GM21381 (cell line): ENCODE results near the gene KDM1B.
"Not testable (repeated sequence)": the region's sequence is repeated elsewhere in the genome, so short reads cannot be mapped to it uniquely, and the experiment has no call there.

ENCODE experiments used
- ATAC-seq: cut with Tn5 transposase; IDR thresholded peaks from one replicate; pipeline ENCODE4 v1.9.1; 2021; ENCODE audit warnings: mild to moderate bottlenecking, moderate library complexity; ENCODE audit not compliant: unreplicated experiment

KDM1B gene

DNA sequence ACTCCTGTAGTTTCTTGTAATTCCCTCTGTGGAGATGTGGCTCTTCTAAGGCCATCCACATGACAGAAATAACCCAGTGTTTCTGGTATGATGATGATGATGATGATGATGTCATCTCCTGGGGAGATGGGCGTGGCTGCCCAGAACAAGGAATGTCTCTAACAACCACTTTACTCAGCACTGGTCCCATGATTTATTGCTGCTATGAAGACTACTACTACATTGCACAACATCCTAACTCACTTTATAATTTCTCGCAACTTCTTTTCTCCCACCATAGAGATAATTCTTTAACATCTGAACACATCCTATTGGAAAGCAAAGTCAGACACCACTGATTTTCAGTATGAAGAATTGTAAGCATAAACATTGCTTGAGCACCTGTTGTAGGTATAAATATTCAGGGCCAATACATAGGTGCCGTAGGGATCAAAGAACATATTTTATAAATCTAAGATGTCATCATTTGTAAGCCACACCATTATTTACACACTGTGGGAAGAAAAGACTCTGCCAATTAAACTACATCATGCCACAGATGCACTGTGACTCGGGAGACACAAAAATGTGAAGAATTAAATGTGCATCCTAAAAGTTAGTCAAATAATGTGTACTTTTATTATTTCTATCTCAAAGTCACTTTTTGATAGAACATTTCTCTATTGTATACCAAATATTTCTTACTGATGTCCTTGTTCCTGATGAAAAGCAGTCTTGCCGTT is 6.8 kb upstream of the KDM1B start:
- no peak for ATAC-seq

DNA sequence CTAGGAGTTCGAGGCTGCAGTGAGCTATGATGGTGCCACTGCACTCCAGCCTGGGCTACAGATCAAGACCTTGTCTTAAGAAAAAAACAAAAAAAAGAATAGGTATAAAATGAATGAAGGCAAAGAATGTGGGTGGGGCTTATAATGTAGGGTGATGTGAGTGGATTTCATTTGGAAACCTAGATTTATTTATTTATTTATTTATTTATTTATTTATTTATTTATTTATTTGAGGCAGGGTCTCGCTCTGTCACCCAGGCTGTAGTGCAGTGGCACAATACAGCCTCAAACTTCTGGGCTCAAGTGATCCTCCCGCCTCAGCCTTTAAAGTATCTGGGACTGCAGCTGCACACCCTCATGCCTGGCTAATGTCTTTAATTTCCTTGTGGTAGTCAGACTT is 3.8 kb upstream of the KDM1B start:
- not testable (repeated sequence) for ATAC-seq

DNA sequence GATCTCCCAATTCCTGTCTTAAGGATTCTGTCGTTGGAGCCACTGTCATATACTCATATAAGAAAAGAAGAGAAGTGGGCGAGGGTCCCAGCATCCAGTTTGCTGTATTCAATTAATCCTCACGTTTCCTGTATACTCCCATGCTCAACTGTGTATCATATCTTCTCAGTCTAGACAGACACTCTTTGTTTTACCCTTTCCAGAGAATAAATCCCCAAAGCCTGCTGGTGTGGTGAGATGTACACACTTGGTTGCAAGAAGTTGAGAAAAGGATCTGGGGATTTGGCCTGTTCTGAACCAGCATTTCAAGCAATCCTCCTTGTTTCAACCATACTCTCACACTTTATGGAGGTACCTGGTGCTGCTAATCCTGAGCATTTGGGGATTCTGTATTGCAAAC is 3.4 kb upstream of the KDM1B start:
- no peak for ATAC-seq

DNA sequence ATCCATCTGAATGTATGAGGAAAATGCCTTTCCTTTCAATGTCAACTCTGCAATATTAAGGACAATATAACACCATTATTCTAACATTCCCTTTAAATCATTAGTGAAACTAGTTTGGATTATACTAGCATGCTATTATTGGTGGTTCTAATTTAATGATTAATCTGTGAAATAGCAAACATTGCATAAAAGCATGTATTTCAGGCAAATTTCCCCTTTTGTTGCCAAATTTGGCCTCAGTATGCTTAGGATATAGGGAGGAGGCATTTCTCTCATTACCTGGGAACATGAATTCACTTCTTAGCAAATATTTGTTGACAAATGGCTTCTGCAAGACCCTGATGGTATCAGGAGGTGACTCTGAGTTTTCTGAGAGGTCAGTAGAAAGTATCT is 1.9 kb upstream of the KDM1B start:
- no peak for ATAC-seq

DNA sequence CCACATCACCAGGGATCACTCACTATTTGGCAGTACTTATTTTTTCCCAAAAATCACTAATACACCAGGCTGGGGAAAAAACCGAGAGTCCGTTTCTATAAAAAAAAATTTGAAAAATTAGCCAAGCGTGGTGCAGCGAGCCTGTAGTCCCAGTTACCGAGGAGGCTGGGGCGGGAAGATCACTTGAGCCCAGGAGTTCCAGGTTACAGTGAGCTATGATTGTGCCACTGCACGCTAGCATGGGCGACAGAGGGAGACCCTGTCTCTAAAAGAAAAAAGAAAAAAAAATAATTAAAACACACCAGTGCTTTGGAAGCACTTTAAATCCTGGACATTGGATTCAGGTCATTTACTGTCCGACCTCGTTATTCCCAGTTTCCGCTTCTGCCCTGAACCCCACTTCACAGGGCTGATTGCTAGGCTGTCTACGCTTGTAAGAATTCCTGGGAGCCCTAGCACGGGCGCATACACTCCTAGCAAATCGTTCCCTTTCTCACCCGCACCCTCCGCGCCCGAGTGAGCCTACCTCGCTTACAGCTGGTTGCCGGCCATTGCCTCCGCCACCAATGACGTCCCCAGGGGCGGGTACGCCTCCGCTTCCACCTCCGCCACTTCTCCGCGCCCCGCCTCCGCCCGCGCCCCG is 594 bp upstream of the KDM1B start, which contains the start of gene TPMT:
Gene TPMT, minus strand, starts transcription at position 571 of the 643 bp plus-strand sequence. CDS start 5,950 bp downstream, outside the sequence.
- ATAC-seq: peak; percentile 49

DNA sequence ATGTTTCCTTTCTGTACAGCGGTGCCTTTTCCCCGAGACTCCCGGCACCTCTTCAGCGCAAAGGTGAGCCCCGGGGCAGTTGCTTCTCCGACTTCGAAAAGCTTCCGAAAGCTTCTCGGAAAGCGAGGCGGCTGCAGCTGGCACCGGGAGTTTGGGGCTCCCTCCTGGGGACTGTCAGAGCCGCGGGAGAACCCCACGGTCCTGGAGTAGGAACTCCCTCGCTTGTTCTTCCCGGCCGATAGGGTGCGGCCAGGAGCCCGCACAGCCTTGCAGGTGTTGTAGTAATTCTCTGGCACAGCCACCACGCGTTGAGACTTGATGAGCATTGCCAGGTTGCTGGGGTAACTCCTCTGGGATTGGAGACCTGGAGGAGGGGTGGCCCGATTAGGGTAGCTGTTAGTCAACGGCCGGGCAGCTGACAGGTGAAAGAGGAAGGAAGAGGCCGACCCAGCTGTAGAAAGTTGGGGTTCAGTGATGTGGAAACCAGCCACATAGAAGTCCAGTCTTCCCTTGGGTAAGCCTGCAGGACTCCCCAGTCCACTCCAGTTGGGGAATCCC is 721 bp downstream of the KDM1B start:
- peak; percentile 38 for ATAC-seq

DNA sequence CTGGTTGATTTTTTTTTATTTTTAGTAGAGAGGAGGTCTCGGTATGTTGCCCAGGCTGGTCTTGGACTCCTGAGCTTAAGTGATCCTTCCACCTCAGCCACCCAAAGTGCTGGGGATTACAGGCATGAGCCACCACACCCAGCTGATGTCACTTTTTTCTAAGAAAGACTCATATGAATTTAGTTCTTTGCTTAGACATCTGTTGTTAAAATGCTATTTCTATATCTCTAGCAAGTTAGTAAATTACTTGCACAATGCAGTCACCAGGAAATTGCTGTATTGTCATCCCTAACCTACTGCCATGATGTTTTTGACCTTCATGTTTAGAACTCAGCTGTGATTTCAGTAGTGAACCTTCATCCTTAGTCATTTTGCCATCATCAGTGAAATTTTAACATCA is 5.7 kb downstream of the KDM1B start:
- ATAC-seq: no peak

DNA sequence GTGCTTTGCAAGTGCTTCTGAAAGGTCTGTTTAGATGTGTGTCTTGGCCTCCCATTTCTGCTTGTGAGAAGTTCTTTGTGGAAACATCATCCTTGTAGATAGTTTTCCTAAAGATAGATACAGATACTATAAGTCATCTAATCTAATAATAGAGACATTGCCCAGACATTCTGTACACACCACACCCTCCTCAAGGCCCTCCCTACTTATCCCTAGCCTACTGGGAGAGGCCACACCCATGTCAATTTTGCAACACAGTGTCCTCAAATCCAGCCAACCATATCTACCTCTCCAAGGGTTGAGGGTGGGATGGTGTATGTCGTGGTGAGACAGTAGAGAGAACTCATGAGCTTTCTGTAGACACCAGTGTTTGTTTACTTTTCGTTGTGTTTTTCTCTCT is 6.2 kb downstream of the KDM1B start:
- ATAC-seq: no peak

DNA sequence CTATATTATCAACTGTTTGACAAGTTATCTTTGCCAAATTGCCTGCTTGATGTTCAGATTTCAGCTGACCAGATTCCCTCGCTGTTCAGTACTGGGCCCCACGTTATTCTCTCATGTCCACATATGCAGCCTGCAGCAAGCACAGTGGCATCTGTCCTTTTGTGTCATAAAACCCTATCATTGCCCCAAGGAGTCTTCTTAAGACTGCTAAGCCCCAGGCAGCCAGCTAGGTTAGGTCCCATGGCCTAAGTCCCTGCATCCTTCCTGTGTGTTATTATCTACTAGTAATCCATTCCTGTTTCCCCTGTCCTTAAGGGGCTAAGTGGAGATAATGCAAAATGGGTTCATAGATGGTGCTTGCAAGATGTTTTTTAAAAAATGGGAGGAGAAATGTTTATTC is 7.2 kb downstream of the KDM1B start:
- ATAC-seq: no peak

DNA sequence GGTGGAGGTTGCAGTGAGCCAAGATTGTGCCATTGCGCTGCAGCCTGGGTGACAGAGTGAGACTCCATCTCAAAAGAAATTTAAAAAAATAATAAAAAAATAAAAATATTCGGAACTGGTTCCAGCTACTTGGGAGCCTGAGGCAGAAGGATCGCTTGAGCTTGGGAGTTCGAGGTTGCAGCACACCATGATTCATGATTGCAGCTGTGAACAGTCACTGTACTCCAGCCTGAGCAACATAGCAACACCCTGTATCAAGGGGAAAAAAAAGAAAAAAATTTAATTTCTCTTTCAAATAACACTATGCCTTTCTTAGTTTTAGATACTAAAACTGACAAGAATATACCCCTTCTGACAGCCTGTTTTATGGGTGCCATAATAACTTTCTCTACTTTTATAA is 10.5 kb downstream of the KDM1B start:
- no peak for ATAC-seq

DNA sequence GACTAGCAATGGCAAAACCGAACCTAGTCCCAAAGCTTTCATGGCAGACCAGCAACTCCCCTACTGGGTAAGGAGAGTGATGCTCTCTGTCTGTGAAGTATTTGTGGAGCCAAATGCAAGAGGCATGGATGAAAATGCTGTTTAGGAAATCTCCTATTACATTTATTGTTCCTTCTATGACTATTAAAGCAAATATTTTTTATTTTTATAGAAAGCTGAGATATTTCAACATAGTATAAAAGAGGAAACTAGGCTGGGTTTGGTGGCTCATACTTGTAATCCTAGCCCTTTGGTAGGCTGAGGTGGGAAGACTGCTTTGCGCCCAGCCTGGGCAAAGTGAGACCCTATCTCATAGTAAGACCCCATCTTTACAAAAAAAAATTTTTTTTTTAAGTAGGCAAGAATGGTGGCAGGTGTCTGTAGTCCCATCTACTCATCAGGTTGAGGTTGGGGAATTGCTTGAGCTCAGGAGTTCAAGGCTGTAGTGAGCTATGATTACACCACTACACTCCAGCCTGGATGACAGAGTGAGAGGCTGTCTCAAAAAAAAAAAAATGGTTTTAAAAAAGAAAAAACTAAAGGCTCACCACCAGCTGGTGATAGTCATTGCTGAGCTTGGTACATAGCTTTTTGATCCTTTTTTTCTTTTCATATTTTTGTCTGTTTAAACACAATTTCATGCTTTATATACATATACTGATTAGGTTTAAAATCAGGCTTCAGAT is 11.3 kb downstream of the KDM1B start:
- no peak for ATAC-seq

DNA sequence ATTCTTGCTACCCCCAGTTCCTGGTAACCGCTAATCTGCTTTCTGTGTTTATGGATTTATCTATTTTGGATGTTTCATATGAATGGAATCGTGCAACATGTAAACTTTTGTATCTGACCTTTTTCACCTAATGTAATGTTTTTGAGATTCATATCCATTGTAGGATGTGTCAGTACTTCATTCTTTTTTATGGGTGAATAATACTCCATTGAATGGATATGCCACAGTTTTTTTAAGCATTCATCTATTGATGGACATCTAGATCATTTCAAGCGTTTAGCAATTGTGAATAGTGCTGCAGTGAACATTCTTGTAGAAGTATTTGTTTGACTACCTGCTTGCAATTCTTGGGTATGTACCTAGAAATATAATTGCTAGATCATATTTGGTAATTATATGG is 13.0 kb downstream of the KDM1B start:
- no peak for ATAC-seq

DNA sequence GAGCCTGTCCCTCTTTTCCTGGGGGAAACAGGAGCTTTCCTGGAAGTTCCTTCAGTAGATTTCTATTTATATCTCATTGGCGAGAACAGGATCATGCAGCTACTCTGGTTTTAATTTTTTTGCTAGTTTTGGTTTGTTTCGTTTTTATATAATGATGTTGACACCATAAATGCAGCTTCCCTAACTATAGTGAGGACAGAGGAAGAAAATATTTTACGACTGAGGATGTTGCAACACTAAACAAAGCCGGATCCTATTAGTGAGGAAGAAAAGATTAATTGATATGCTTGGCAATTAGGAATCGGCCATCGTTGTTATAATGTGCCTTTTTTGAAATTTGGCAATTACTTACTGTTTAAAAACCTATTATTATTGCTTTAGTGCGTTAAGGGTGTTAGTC is 16.6 kb downstream of the KDM1B start:
- no peak for ATAC-seq

DNA sequence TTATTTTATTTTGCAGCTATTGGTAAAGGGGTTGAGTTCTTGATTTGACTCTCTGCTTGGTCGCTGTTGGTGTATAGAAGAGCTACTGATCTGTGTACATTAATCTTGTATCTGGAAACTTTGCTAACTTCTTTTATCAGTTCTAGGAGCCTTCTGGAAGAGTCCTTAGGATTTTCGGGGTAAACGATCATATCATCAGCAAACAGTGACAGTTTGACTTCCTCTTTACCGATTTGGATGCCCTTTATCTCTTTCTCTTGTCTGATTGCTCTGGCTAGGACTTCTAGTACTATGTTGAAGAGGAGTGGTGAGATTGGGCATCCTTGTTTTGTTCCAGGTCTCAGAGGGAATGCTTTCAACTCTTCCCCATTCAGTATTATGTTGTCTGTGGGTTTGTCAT is 21.0 kb downstream of the KDM1B start:
- not testable (repeated sequence) for ATAC-seq

DNA sequence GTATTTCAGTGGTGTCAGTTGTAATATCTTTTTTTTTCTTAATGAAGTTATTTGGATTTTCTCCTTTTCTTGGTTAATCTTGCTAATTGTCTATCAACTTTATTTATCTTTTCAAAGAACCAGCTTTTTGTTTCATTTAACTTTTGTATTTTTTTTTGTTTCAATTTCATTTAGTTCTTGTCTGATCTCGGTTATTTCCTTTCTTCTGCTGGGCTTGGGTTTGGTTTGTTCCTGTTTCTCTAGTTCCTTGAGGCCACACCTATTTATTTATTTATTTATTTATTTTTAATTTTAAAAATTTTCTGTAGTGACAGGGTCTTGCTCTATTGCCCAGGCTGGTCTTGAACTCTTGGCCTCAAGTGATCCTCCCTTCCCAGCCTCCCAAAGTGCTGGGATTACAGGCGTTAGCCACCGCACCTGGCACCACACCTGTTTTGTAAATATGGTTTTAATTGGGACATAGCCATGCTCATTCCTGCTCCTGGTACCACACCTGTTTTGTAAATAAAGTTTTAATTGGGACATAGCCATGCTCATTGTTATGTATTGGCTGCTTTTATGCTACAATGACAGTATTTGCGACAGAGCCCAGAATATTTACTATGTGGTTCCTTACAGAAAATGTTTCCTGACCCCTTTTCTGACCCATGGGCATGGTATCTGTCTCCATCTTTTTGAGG is 22.2 kb downstream of the KDM1B start:
- ATAC-seq: no peak

DNA sequence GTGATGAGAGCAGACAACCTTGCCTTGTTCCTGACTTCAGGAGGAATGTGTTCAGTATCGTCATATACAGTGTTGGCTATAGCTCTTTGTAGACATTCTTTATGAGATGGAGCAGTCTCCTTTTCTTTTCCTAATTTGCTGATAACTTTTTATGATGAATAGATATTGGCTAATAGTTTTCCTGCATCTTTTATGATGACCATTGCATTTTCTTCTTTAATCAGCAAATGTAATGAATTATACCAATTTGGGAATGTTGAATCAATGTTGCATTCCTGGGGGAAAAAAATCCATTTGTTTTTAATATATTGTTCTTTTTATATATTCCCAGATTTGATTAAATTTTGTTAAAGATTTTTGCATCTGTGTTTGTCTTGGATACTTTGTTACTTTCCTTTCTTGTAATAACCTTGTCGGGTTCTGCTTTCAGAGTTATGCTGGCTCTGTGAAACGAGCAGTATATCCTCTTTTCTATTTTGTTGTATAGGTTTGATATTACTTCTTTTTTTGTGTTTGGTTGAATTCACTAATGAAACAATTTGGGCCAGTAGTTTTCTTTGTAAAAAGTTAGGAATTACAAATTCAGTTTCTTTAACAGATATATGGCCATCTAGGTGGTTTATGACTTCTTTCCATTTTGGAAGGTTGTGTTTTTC is 23.9 kb downstream of the KDM1B start:
- no peak for ATAC-seq

DNA sequence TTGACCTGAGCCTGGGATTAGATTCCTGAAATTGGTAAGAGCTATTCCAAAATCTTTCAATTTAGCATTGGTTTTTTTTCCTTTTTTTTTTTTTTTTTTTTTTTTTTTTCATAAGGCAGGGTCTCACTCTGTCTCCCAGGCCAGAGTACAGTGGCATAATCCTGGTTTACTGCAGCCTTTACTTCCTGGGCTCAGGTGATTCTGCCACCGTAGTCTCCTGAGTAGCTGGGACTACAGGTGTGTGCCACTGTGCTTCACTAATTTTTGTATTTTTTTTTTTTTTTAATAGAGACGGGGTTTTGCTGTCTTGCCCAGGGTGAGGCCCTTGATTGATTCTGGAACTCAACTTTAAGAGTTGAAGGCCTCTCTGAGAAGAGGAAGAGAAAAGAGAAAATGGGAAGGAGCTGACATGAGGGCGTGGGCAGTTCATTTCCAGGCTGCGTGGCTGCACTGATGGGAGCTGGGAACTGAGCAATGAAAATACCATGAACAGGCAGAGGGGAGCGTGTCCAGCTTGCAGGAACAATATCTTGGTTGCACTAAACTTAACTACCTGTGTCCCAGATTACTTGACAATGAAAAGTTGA is 24.6 kb downstream of the KDM1B start:
- ATAC-seq: no peak

DNA sequence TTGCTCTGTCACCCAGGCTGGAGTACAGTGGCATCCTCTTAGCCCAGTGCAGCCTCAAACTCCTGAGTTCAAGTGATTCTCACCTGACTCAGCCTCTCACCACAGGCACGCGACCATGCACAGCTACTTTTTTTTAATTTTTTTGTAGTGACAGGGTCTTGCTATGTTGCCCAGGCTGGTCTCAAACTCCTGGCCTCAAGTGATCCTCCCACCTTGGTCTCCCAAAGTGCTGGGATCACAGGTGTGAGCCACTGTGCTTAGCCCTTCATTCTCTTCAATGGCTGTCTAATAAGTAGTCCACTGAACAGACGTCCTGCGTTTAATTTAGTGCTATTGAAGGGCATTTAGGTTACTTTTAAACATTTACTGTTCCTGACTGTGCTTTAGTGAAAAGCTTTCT is 27.3 kb downstream of the KDM1B start:
- no peak for ATAC-seq

DNA sequence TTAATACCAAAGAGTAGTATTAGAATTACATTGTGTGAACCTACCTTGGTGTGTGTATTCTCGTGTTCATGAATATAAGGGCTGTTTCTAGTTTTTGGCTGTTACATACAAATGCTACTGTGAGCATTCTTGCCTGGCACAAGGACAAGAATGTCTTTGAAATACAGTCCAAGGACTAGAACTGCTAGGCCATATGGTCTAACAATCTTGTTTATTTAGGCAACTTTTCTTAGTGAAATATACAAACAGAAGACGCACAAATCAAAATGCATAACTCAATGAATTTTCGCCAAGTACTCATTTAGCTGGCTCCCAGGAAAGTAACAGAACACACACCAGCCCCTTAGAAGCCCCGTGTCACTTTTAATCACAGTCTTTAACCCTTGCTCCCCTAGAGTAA is 28.5 kb downstream of the KDM1B start:
- no peak for ATAC-seq

DNA sequence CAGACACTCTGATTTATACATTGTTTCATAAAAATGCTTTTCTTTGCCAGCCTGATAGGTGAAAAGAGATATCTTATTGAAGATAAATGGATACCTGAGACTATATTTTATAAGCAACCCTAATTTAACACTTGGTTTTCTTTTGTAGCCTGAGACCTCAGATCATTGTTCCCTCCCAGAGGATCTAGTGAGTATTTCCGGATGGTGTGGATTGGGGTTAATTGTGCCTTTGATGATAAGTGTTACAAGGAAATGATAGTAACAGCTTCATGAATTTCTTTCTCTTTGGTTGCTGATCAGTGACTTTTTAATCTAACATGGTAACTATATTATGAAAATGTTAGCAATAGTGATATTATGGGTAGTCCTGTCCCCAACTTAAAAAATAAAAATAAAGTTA is 30.4 kb downstream of the KDM1B start:
- no peak for ATAC-seq
